Hepatocyte (in vitro differentiated cells): ENCODE measurements around the gene PTPRR.

Experiments
- CTCF ChIP-seq: fragments of 200-600 bp; sonication (generic); IDR thresholded peaks from 2 replicates; pipeline ENCODE4 v1.5.1; 2016; ENCODE audit warnings: antibody characterized with exemption, mild to moderate bottlenecking; ENCODE audit not compliant: poor library complexity
- EZH2phosphoT487 ChIP-seq: fragments of 200-600 bp; sonication (generic); IDR thresholded peaks from one replicate; pipeline ENCODE4 v1.6.1; 2018; ENCODE audit warnings: antibody characterized with exemption, mild to moderate bottlenecking, low read depth, moderate library complexity; ENCODE audit not compliant: unreplicated experiment, severe bottlenecking

GRCh38 chr12:70609739-70610491, 310.6 kb downstream of the PTPRR start:
- TF ChIP-seq CTCF = no peak
- TF ChIP-seq EZH2phosphoT487 = no peak
